MCF 10A (cell line): ENCODE results near the gene SGK1. TPM values are rescaled to one million over a fixed set of nuclear protein-coding genes. Genes with fewer than 3 reads are reported as not detected.

Source experiments
- BruUV-seq: library from RNA; stranded (reverse); fragments of 400-500 nt; replicated peaks from 2 replicates; lab custom pipeline; 2021; lab: Mats Ljungman, UMichigan
- CTCF ChIA-PET: fragments of 300-600 bp; sonication (Branson Sonifier 250); formaldehyde crosslinking; extraction: SDS; loops from one replicate; lab custom pipeline; 2021; ENCODE audit warnings: antibody characterized with exemption, inconsistent platforms; lab: Yijun Ruan, JAX
- POLR2A ChIA-PET: fragments of 300-600, 350-650 bp; sonication (Branson Sonifier 250); formaldehyde crosslinking; extraction: SDS; loops from one replicate; lab custom pipeline; 2020; ENCODE audit warnings: antibody characterized with exemption, inconsistent platforms; lab: Yijun Ruan, JAX
- DNase-seq: peaks from one replicate; pipeline ENCODE4 v3.0.0-alpha.2; 2018; ENCODE audit not compliant: unreplicated experiment
- H3K27ac Mint-ChIP-seq: one replicate; pipeline ENCODE4 v1.8.0; 2022; ENCODE audit warnings: mild to moderate bottlenecking, low read depth, mixed read lengths; ENCODE audit not compliant: unreplicated experiment
- H3K27me3 Mint-ChIP-seq: one replicate; pipeline ENCODE4 v1.8.0; 2022; ENCODE audit warnings: mixed read lengths; ENCODE audit not compliant: insufficient read depth, unreplicated experiment
- H3K36me3 Mint-ChIP-seq: one replicate; pipeline ENCODE4 v1.8.0; 2022; ENCODE audit warnings: mild to moderate bottlenecking, moderate library complexity, mixed read lengths; ENCODE audit not compliant: insufficient read depth, unreplicated experiment
- H3K4me1 Mint-ChIP-seq: one replicate; pipeline ENCODE4 v1.8.0; 2022; ENCODE audit warnings: mixed read lengths; ENCODE audit not compliant: insufficient read depth, unreplicated experiment
- H3K4me3 Mint-ChIP-seq: one replicate; pipeline ENCODE4 v1.8.0; 2022; ENCODE audit warnings: mild to moderate bottlenecking, moderate library complexity, mixed read lengths; ENCODE audit not compliant: unreplicated experiment
- H3K9me3 Mint-ChIP-seq: one replicate; pipeline ENCODE4 v1.8.0; 2022; ENCODE audit warnings: mixed read lengths; ENCODE audit not compliant: unreplicated experiment
- CTCF ChIP-seq: fragments of 200-600 bp; IDR thresholded peaks from one replicate; pipeline ENCODE4 v1.8.0; 2022; ENCODE audit warnings: antibody characterized with exemption, mild to moderate bottlenecking; ENCODE audit not compliant: unreplicated experiment
- intact Hi-C: fragments of 100-400 bp; cut with micrococcal nuclease; formaldehyde crosslinking; loops from 2 replicates; pipeline ENCODE4 v1.14.1; 2022
- total RNA-seq: library from RNA; stranded (reverse); gene quantifications from 2 replicates; pipeline ENCODE4 v1.2.3, GENCODE V29; 2022

The SGK1 gene
- total RNA-seq, 1 experiment from 2014 or later, result 30.8 TPM

DNA sequence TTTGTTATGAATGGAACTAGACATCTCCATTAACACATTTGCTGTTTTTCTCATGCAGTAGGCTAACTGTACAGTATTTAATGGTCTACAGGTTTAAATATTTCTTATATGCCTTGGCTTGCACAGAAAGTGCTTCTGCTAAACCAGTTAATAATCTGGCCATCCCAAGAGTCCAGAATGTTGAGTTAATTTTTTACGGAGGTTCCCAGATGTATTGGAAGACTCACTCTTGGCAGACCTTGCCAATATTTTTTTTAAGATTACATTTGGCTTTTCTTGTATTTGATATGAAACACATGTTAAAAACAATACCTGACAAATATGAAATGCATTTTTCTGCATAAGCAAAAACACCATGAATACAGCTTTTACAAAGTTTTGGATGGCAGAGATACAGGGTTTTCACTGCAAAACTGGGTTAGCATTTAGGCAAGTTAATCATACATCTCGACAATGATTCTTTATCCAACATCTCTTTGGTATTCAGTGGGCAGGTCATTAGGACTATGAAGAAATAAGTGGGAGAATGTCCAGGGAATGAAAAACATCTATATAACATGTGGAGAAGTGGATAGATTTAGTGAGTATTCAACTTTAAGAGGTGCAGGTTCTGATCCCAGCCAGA, 94.0 kb downstream of the SGK1 start:
- no peaks in the 10 kb centered on the region for H3K27me3 Mint-ChIP-seq
- ChIA-PET CTCF (interaction anchor here (1.0 kb wide), 1 partner anchor 418 kb away, joined by 3 read pairs; no protein-coding TSS in a partner anchor), POLR2A (no interaction called here)
- DNase-seq, result no peak
- no TSS peak for BruUV-seq
- H3K9me3 Mint-ChIP-seq, result no peaks in the 10 kb centered on the region
- no peaks in the 10 kb centered on the region for H3K36me3 Mint-ChIP-seq
- H3K4me1 Mint-ChIP-seq, result no peaks in the 10 kb centered on the region
- intact Hi-C loops, result no loop called here
- no peak overlapping the region for H3K27ac Mint-ChIP-seq
- no peak for TF ChIP-seq CTCF
- no peak overlapping the region for H3K4me3 Mint-ChIP-seq

DNA sequence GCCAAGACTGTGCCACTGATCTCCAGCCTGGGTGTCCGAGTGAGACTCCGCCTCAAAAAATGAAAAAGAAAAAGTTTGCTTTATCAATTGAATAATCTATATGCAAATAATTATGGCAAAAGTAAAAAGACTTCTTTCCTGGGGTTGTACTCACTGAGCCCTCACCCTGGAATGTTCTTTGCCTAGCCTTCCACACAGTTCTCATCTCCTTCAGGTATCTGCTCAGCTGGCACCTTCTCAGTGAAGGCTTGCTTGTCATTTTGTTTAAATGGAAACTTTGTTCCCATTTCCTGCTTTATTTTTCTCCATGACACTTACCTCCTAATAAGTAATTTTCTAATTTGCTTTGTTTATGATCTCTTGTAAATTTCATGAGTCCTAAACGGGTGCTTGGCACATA, 96.7 kb downstream of the SGK1 start:
- Mint-ChIP-seq H3K27me3 (no peaks in the 10 kb centered on the region), H3K4me1 (peaks cover 5% of the 10 kb centered on the region), H3K27ac (no peak overlapping the region), H3K36me3 (no peaks in the 10 kb centered on the region), H3K4me3 (no peak overlapping the region), H3K9me3 (no peaks in the 10 kb centered on the region)
- POLR2A ChIA-PET, result interaction anchor here (0.6 to 1.0 kb wide), 2 partner anchors 8 to 11 kb away, joined by 3 read pairs; no protein-coding TSS in a partner anchor
- no peak for DNase-seq
- intact Hi-C loops, result no loop called here
- BruUV-seq, result no TSS peak
- CTCF ChIA-PET, result interaction anchor here (0.7 kb wide), 1 partner anchor 61 kb away, joined by 4 read pairs; no protein-coding TSS in a partner anchor
- no peak for TF ChIP-seq CTCF

DNA sequence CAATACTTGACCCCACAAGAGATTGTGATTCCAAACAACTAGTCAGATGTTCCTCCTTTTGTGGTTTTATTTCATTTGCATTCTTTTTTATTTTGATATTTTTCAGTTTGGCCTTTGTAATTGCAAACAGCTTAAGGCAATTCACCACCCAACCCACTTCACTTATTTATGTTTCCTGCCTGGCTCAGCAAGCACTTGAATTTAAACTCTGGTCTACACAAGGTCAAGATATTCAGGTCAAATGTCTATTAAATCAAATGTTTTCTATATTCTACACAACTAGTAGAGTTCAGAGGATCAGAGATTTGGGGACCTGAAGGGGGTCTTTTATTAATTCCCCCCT, 100.1 kb downstream of the SGK1 start:
- CTCF ChIA-PET, result no interaction called here
- H3K27me3 Mint-ChIP-seq, result no peaks in the 10 kb centered on the region
- H3K4me3 Mint-ChIP-seq, result no peak overlapping the region
- POLR2A ChIA-PET, result no interaction called here
- intact Hi-C loops, result no loop called here
- no peak for DNase-seq
- H3K9me3 Mint-ChIP-seq, result no peaks in the 10 kb centered on the region
- no TSS peak for BruUV-seq
- no peak for TF ChIP-seq CTCF
- H3K36me3 Mint-ChIP-seq, result peaks cover 6% of the 10 kb centered on the region
- H3K4me1 Mint-ChIP-seq, result peaks cover 5% of the 10 kb centered on the region
- H3K27ac Mint-ChIP-seq, result no peak overlapping the region

DNA sequence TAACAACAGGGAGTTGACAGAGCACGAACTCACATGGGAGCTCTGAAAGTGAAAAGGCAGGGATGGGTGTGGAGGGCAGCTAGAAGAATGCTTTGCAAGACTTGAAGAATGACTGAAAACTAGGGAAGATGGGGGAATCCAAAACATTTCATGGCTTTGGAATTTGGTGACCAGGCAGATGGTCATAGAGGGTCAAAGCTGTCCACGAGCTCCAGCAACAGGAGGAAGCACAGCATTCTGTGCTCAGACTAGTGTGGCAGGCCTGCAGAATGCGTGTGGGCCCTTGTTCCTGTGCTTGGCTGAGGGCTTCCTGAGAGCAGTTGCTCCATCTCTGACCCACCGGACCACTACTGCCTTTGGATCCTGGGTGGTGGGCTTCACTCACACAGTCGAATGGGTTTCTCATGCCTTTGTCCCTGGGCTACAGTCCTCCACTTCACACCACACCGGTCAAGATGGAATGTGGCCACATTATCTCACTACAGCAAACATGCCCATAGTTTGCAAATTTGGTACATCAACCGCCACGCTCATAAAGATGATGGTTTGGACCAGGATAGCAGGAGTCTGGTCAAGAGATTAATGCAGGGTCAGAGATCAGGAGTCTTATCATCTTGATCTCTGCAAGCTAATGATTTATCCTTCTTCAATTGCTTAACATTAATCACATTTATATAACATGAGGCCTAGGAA, 100.7 kb downstream of the SGK1 start:
- DNase-seq, result no peak
- TF ChIP-seq CTCF, result no peak
- BruUV-seq, result no TSS peak
- no peak overlapping the region for H3K4me3 Mint-ChIP-seq
- no peaks in the 10 kb centered on the region for H3K27me3 Mint-ChIP-seq
- CTCF ChIA-PET, result interaction anchor here (0.5 kb wide), 1 partner anchor 25 kb away, joined by 3 read pairs; no protein-coding TSS in a partner anchor
- no peaks in the 10 kb centered on the region for H3K9me3 Mint-ChIP-seq
- peaks cover 6% of the 10 kb centered on the region for H3K36me3 Mint-ChIP-seq
- H3K27ac Mint-ChIP-seq, result no peak overlapping the region
- peaks cover 5% of the 10 kb centered on the region for H3K4me1 Mint-ChIP-seq
- intact Hi-C loops, result no loop called here
- POLR2A ChIA-PET, result interaction anchor here (0.7 kb wide), 1 partner anchor 155 kb away, joined by 3 read pairs; no protein-coding TSS in a partner anchor
